ENCODE measurements around the gene RIPOR2. TPM values are rescaled to one million over a fixed set of nuclear protein-coding genes. Genes with fewer than 3 reads are reported as not detected.

Gene RIPOR2
- total and polyA plus RNA-seq, 2 of the 13 experiments (the other 11 are each of a cell fraction or from before 2014, with no cell fraction given), result 0.02 to 0.05 TPM

- Histone ChIP-seq H3K36me3 (replicated peaks in 1 of 2; ENCODE audit: control insufficient read depth in 1 of 2, insufficient read depth in 2 of 2, low read length in 2 of 2) (no peaks in the 10 kb centered on the region), H3K4me3 (replicated peaks in 1 of 3; ENCODE audit: insufficient read depth in 1 of 3, low read depth in 2 of 3, low read length in 3 of 3) (no peak overlapping the region), H3K4me1 (ENCODE audit: insufficient read depth, low read length) (peaks cover 13% of the 10 kb centered on the region), H3K9ac (ENCODE audit: insufficient read depth, low read depth, low read length) (no peak overlapping the region), H3K27ac (ENCODE audit: extremely low read length, insufficient read depth, low read length) (no peak overlapping the region), H3K4me2 (ENCODE audit: low read depth, low read length) (no peak overlapping the region), H3K79me2 (ENCODE audit: insufficient read depth, low read length) (no peaks in the 10 kb centered on the region), H3K27me3 (ENCODE audit: control insufficient read depth in 1 of 2, insufficient read depth in 2 of 2, low read length in 2 of 2) (0 out of 5 replicates have a peak, but pooled peaks cover 0 to under 1% of the 10 kb centered on the region in 2 experiments), H4K20me1 (ENCODE audit: insufficient read depth, low read length) (no peaks in the 10 kb centered on the region), H2AFZ (ENCODE audit: low read length) (no peak overlapping the region), H3K9me3 (ENCODE audit: low read length) (no peaks in the 10 kb centered on the region)
- WGBS (ENCODE audit: low lambda C conversion rate), result 33% methylated on average over 6 of the region's 6 CpGs
- in situ Hi-C loops (cut with HindIII; ENCODE audit: extremely low pct_ligation_motif_present, low pct_unique_long_range_greater_than_20kb), result no loop called here
- ChIA-PET CTCF (ENCODE audit: low intra/inter-chr PET ratio, low total read pairs) (no interaction called here), POLR2A (no interaction called here)
- no TSS peak for BruUV-seq (replicated peaks)
- intact Hi-C loops (cut with micrococcal nuclease; ENCODE audit: unreplicated experiment), result no loop called here
- ATAC-seq (no peak), DNase-seq (ENCODE audit: low spot score) (no peak), FAIRE-seq (no peak)
- TF ChIP-seq SMAD1 (CRISPR knock-in tag; IDR thresholded peaks at IDR 0.05; ENCODE audit: borderline replicate concordance, low read depth) (no peak), ZBTB1 (CRISPR knock-in tag; IDR thresholded peaks at IDR 0.05; ENCODE audit: borderline replicate concordance) (no peak), ZXDC (CRISPR knock-in tag; IDR thresholded peaks at IDR 0.05) (no peak), ZNF496 (CRISPR knock-in tag; IDR thresholded peaks at IDR 0.05; ENCODE audit: insufficient replicate concordance) (no peak), JUND (CRISPR knock-in tag; IDR thresholded peaks at IDR 0.05) (no peak)
These were observed 7.6 kb downstream of the RIPOR2 start for GRCh38 chr6:24927985-24928745.
